Occipital lobe (tissue), 2 donors: ENCODE results near the gene CABP5. TPM values are rescaled to one million over a fixed set of nuclear protein-coding genes. Genes with fewer than 3 reads are reported as not detected.
"Not testable (repeated sequence)": the region's sequence is repeated elsewhere in the genome, so short reads cannot be mapped to it uniquely, and the experiment has no call there.

Source experiments
- DNase-seq: peaks from one replicate; lab custom pipeline; 2025; lab: John Stamatoyannopoulos, UW
- total RNA-seq: library from RNA; depleted of rRNA; stranded (reverse); fragments of >200 nt; gene quantifications from one replicate; pipeline ENCODE4 v1.2.3, GENCODE V29; 2014

Gene CABP5
- total RNA-seq = not detected

- no peak for DNase-seq
Measured at GRCh38 chr19:48043675-48044258, at the start of gene CABP5. Gene CABP5 (minus strand): TSS chr19:48044079. CDS start chr19:48043922, 157 bp downstream.

GRCh38 chr19:48091111-48091718 is 47.3 kb upstream of the CABP5 start:
- not testable (repeated sequence) for DNase-seq

- DNase-seq = no peak
Measured at GRCh38 chr19:48090281-48090802, 46.5 kb upstream of the CABP5 start.

- not testable (repeated sequence) for DNase-seq
Measured at GRCh38 chr19:48088991-48089390, 45.1 kb upstream of the CABP5 start.

- DNase-seq = no peak
Measured at GRCh38 chr19:48085904-48086864, 42.3 kb upstream of the CABP5 start.

GRCh38 chr19:48085076-48085475 is 41.2 kb upstream of the CABP5 start:
- no peak for DNase-seq

GRCh38 chr19:48081106-48081505 is 37.2 kb upstream of the CABP5 start:
- DNase-seq = no peak

GRCh38 chr19:48070177-48070769 is 26.4 kb upstream of the CABP5 start:
- DNase-seq = not testable (repeated sequence)

- no peak for DNase-seq
Measured at GRCh38 chr19:48069435-48069834, 25.6 kb upstream of the CABP5 start.

GRCh38 chr19:48064509-48064908 is 20.6 kb upstream of the CABP5 start:
- no peak for DNase-seq

- no peak for DNase-seq
Measured at GRCh38 chr19:48061401-48062344, 17.8 kb upstream of the CABP5 start.

GRCh38 chr19:48060381-48060780 is 16.5 kb upstream of the CABP5 start:
- DNase-seq = no peak

- DNase-seq = no peak
Measured at GRCh38 chr19:48059331-48059730, 15.5 kb upstream of the CABP5 start.

- DNase-seq = no peak
Measured at GRCh38 chr19:48053856-48054255, 10.0 kb upstream of the CABP5 start.

GRCh38 chr19:48053076-48053475 is 9.2 kb upstream of the CABP5 start:
- DNase-seq = no peak

GRCh38 chr19:48051335-48052033 is 7.6 kb upstream of the CABP5 start:
- no peak for DNase-seq

GRCh38 chr19:48044561-48044960 is 682 bp upstream of the CABP5 start:
- no peak for DNase-seq

GRCh38 chr19:48041877-48042580 is 1.9 kb downstream of the CABP5 start:
- no peak for DNase-seq

GRCh38 chr19:48036765-48037164 is 7.1 kb downstream of the CABP5 start:
- DNase-seq = no peak
